Activated CD4-positive, alpha-beta T cell treated with anti-CD3 and anti-CD28 coated beads, Interleukin-2, Interleukin-4, amounts not matched to agents 100 ng/mL and 50 ng/mL, durations not matched to agents 16 hours and 8 hours (primary cell): ENCODE measurements around the gene ZNF474.
"Not testable (repeated sequence)": the region's sequence is repeated elsewhere in the genome, so short reads cannot be mapped to it uniquely, and the experiment has no call there.

ENCODE experiments used
- DNase-seq: peaks from one replicate; pipeline ENCODE4 v3.0.0-alpha.2; 2020; ENCODE audit warnings: low spot score

Gene ZNF474

DNA sequence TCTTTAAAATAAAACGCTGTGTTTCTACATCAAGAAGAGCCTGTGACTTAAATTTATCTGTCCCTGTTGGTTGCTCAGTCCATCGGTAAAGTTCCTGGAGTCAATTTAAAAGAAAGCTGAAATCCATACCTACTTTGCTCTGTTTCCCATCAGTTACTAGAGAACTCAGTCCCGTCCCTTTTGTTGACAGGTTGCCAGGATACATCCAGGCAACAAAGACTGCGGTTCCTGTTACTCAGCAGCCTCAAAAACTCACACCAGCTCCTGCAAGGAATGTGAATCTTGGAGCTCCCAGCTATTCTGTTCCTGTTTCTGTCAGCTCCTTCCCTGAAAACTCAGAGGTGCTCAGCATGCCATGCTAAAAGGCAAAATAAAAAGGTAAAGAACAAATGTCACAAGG lies at the start of gene ZNF474:
ZNF474 (plus strand) TSS at position 241 of the 400 bp plus-strand sequence. CDS start 22,445 bp downstream, outside the sequence.
- DNase-seq, result no peak

GRCh38 chr5:122081541-122081940 lies 47.8 kb upstream of the ZNF474 start:
- DNase-seq, result no peak

- no peak for DNase-seq
Measured at GRCh38 chr5:122083535-122083934, 45.8 kb upstream of the ZNF474 start.

DNA sequence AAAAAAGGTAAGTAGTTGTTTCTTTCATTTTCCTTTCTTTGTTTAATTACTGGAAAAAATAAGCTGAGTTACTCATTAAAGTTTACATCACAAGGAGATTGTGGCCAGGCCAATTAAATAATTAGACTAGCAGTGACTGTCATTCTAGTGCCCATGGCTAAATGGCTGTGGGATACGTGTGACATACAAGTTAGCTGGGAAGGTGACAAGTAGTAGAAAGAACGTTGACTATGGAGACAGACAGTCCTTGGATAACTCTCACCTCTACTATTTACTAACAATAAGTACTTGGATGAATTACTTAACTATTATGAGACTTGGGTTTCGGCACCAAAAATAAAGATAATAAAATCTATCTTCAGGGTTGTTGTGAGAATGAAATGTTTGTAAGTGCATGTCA lies 44.3 kb upstream of the ZNF474 start:
- DNase-seq, result no peak

DNA sequence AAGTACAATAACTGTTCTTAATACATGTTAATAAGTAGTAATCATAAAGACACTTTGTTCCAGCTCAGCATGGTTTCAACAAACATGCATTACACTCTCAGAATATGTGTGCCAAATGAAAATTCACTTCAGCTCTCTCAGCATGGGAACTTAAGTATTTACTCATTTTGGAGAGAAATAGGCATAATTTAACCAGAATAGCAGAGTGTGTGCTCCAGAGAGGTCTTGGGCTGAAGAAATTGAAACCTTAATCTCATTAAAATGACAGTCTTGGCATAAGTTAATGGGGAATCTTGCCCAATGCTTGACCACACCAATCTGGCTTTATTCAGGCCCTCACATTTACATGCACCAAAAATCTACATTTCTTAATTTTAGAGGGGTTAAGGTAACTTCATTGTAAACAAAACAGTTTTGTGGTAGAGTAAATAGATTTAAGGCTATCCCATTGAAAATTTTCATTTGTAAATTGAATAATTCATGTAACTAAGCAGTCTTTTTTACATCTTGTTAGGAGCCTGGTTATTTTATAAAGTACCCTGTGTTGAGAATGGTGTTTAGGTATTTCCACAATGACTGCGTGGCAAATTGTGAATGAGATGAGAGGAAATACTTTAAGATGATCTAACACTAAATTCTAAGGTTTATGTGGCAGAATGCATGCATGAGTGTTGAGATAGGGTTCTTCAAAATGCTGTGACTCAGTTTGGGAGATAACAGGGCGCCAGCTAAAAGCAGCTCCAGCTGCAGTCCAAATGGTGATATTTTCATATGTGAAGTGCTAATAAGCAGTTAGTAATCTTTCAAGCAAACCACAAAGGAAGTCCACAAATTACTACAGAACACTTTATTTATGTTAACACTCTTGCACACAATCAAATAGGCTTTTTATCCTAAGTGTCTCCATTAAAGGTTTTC lies 40.0 kb upstream of the ZNF474 start:
- DNase-seq, result peak; percentile 6

GRCh38 chr5:122091936-122092600 lies 37.3 kb upstream of the ZNF474 start:
- DNase-seq, result no peak

GRCh38 chr5:122093415-122094180 lies 35.7 kb upstream of the ZNF474 start:
- no peak for DNase-seq

GRCh38 chr5:122094251-122094650 lies 35.1 kb upstream of the ZNF474 start:
- not testable (repeated sequence) for DNase-seq

- no peak for DNase-seq
Measured at GRCh38 chr5:122095158-122095557, 34.2 kb upstream of the ZNF474 start.

- DNase-seq, result no peak
Measured at GRCh38 chr5:122097391-122097790, 32.0 kb upstream of the ZNF474 start.

GRCh38 chr5:122099060-122099790 lies 30.1 kb upstream of the ZNF474 start:
- DNase-seq, result no peak

GRCh38 chr5:122101636-122102285 lies 27.6 kb upstream of the ZNF474 start:
- peak; percentile 24 for DNase-seq

- no peak for DNase-seq
Measured at GRCh38 chr5:122102825-122103224, 26.5 kb upstream of the ZNF474 start.

- DNase-seq, result no peak
Measured at GRCh38 chr5:122105909-122106308, 23.4 kb upstream of the ZNF474 start.

DNA sequence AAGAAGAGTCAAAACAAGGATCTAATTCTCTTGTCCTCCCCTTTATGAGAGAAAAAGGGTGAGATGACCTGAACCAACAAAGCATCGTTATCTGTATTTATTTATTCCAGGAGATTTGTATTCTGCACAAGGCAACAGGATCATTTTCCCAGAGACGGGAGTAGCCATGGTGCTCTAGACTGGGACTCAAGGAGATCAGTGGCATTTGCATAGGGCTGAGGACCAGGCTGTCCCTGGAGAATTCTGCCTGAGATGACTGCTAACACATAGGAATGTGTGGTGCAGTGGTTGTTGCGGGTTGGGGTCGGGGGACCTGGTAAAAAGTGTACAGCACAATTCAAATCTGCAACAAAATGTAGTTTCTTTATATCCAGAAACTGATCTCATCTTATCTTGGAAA lies 22.3 kb upstream of the ZNF474 start:
- DNase-seq, result no peak

DNA sequence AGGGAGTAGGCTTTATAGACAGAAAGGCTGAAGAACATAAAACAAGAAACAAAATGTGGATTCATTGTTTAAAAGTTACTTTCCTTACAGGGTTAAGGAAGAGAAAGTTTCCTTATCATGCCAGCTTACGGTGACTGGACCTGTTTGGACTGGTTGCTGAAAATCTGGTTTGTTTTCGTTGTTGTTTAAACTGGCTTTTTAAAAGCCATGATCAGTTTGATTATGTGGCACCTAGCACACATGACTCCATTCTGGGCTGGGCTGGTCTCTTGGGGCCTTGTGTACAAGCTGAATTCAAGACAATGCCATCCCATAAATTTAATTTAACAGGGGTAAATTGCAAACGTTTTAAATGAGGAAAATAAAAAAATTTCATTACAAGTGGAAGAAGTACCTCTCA lies 18.4 kb upstream of the ZNF474 start:
- no peak for DNase-seq

DNA sequence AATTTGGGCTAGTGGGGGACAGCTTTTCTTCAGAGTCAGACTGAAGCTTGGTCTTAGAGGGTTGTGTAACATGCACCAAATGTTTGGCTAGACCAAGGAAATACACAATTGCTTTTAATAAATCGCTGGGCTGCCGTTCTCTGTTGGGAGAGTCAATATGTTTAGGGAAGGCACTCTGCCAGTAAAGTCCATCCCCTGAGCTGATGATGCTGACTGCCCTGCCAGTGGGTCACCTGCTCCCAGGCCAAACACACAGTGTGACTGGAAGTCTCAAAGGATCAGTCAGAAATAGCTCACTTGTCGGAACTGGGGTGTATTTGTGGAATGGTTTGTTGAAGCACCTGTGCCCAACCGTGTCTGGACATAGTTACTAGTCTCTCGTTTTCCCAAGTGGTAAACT lies 17.9 kb upstream of the ZNF474 start:
- DNase-seq, result no peak

GRCh38 chr5:122112063-122112462 lies 17.3 kb upstream of the ZNF474 start:
- no peak for DNase-seq

- no peak for DNase-seq
Measured at GRCh38 chr5:122112733-122113558, 16.4 kb upstream of the ZNF474 start.

DNA sequence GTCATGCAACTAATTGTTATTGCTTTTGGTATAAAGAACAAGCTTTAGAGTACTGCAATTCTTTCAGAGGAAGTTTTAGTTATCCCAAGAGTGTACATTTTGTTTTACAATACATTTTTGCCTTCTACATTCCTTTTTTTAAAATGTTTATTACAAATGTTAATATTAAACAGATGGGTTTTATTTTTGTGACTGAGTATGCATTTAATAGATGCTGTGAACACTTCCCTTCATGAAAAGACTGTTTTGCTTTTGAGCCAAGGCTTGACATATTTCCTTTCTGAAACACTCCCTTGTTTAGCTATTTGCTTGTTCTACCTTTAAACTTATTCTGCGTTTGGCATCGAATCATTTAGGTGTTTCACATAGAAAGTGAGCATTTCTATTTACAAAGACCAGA lies 14.8 kb upstream of the ZNF474 start:
- no peak for DNase-seq
